Stimulated activated CD4-positive, alpha-beta T cell treated with anti-CD3 and anti-CD28 coated beads, Interleukin-1b, Interleukin-23, amount 100 ng/mL, for 24 hours (primary cell): ENCODE data around the gene MEP1A.
"Not testable (repeated sequence)": the region's sequence is repeated elsewhere in the genome, so short reads cannot be mapped to it uniquely, and the experiment has no call there.

Experiments used
- DNase-seq, 4 experiments: peaks; one replicate each; pipeline ENCODE4 v3.0.0-alpha.2; 2020; ENCODE audit warnings: low read depth in 4 of 4, low spot score in 1 of 4

The MEP1A gene

GRCh38 chr6:46832816-46833215 is 39.6 kb downstream of the MEP1A start:
- no peak for DNase-seq

GRCh38 chr6:46834257-46834916 is 41.2 kb downstream of the MEP1A start:
- DNase-seq, result not testable (repeated sequence)

GRCh38 chr6:46834991-46835390 is 41.8 kb downstream of the MEP1A start:
- not testable (repeated sequence) for DNase-seq

GRCh38 chr6:46838033-46838432 is 44.8 kb downstream of the MEP1A start:
- no peak for DNase-seq

DNA sequence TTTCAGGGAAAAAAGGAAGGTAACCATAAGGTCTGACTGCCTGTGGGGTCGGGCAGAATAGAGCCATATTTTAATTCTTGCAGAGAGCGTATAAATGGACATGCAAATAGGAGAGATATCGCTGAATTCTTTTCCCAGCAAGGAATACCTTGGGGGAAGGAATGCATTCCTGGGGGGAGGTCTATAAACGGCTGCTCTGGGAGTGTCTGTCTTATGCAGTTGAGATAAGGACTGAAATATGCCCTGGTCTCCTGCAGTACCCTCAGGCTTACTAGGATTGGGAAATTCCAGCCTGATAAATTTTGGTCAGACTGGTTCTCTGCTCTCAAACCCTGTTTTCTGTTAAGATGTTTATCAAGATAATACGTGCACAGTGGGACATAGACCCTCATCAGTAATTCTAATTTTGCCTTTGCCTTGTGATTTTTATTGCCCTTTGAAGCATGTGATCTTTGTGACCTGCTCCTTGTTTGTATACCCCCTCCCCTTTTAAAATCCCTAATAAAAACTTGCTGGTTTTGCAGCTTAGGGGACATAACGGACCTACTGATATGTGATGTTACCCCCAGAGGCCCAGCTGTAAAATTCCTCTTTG is 49.2 kb downstream of the MEP1A start:
- not testable (repeated sequence) for DNase-seq

GRCh38 chr6:46845126-46845525 is 51.9 kb downstream of the MEP1A start:
- DNase-seq, result no peak

- DNase-seq, result peak; percentile 11 to 55 (median 50)
Observed at GRCh38 chr6:46848684-46849360, 55.6 kb downstream of the MEP1A start.

- no peak for DNase-seq
Observed at GRCh38 chr6:46849361-46849690, 56.1 kb downstream of the MEP1A start.

- DNase-seq, result no peak
Observed at GRCh38 chr6:46850792-46851191, 57.6 kb downstream of the MEP1A start.

- DNase-seq, result not testable (repeated sequence)
Observed at GRCh38 chr6:46851576-46851975, 58.4 kb downstream of the MEP1A start.

DNA sequence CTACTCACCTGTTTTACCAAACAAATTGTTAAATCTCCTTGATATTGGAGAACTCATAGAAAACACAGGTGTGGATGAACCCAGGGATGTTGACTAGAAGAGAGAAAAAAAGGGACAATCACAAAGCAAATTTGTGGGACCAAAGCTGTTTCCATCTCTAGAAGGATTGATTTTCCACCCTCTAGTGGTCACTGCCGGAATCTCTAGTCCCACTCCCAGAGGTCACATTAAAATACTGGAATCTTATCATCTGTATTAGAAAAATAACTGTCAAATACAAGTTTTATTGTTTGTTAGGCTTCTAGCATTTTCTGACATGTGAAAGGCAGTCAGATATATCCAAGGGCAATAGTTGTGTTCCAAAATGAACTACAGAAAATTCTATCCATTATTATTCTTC is 62.8 kb downstream of the MEP1A start:
- DNase-seq, result peak in 2 of 4 experiments; percentile 5 to 6

DNA sequence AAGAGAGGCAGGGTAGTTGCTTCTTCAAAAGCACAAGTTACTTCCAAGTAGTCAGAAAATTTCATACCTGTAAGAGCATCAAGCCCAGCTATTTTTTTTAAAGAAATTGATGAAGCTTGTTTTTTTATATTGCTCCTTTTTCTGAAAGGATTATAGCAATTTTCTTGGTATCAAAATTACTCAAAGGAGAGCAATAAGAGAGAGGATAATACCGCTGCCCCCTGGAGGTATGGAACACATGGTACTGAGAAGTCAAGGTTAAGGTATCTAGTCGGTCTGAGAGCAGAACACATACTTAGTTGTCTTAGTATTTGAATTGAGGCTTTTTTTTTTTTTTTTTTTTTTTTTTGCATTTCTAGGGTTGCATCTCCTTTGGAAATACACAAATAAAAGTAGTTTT is 69.2 kb downstream of the MEP1A start:
- no peak for DNase-seq

DNA sequence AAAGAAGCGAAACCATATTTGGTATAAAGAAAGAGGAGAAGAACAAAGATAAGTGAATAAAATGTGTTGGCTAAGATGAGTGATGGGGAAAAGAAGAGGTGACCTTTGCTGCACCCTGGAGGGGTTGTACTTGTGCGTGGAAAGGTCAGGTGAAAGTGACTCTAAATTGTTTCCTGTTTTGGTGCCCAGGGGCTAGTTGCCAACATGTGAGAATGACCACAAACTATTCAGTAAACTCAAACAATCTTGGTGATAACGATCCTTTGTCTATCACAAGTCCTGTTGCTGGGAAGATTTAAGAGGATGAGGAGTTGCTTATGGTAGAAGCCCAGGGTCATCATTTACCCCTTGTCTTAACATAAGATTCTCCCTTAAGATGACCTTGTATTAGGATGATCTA is 70.6 kb downstream of the MEP1A start:
- DNase-seq, result no peak

GRCh38 chr6:46865221-46865620 is 72.0 kb downstream of the MEP1A start:
- no peak for DNase-seq

GRCh38 chr6:46867411-46867810 is 74.2 kb downstream of the MEP1A start:
- DNase-seq, result no peak

GRCh38 chr6:46876126-46876525 is 82.9 kb downstream of the MEP1A start:
- DNase-seq, result no peak

DNA sequence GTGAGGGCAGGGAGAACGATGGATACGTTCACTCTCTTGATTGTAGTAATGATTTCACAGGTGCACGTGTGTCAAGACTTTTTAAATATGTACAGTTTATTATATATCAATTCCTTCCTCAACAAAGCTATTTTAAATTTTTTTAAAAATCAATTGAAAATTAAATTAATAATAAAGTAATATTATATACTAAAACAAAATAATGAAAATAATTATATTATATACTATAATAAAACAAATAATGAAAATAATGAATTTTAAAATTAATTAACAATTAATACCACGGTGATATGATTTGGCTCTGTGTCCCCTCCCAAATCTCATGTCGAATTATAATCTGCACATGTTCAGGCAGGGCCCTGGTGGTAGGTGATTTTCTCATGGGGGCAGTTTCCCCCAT is 85.8 kb downstream of the MEP1A start:
- no peak for DNase-seq

DNA sequence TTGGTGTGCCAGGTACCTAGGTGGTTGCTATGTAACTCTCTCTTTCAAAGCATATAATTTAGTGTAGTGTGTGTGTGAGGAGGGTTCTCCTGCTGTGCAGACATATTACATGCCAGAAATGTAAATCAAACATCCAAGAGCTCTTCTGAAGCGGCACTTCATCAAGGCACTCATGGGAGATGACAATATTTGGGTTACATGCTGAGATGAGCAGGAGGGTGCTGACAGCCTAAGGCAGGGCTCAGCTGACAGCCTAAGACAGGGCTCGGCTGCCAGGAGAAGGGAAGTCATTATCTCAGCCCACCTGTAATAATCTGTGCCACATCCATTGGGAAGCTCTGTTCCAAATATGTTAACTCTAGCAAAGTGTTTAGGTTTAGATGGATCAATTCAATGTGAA is 89.5 kb downstream of the MEP1A start:
- no peak for DNase-seq

DNA sequence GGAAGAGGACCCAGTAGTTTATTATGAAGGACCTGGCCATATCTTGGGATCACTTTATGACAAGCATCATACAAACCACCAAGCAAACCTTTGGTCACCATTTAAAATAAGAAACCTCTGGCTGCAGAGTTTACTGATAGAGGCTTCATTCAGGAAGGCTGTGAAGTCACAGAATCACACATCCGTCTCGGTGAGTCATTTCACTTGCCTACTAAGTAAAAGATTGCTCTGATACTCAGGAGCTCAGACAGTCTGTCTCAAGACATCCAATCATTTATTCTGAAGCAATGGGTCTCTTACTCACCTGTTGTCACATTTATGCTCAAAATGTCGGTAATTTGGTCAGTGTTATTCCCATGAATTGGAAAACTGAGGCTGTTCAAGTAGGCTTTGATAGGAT is 94.8 kb downstream of the MEP1A start:
- no peak for DNase-seq

DNA sequence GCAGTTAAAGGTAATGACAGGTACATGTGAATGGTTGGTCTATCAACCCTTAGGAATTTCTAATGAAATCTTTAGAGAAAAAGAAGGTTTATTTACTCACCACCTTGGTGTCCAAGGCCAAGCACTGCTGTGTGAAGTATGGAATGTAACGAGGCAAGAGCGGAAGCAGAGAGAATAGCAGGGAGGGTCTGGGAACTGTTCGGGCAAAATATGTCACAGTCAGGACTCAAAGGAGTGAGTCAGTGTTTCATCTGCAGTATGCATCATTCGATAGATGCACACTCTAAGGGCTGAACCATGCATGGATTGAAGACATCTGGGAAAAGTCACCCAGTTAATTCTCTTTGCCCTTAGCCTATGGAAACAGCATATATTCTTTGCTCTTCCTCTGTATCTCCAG is 95.4 kb downstream of the MEP1A start:
- no peak for DNase-seq
